K562 (cell line): ENCODE data around the gene OTUD5. TPM values are rescaled to one million over a fixed set of nuclear protein-coding genes. Genes with fewer than 3 reads are reported as not detected.

Experiments used
- BCLAF1 ChIP-seq, 2 experiments: fragments of 450-650 bp in 1 of 2; IDR thresholded peaks; 2 replicates each; pipeline ENCODE4 v1.6.1; 2011 to 2017; ENCODE audit warnings: low read depth in 2 of 2, antibody characterized with exemption in 1 of 2, borderline replicate concordance in 1 of 2, low read length in 1 of 2, mild to moderate bottlenecking in 1 of 2, mixed read lengths in 1 of 2; ENCODE audit not compliant: control insufficient read depth in 1 of 2
- CTCF ChIP-seq, 3 experiments: IDR thresholded peaks in 2 of 3; conservative IDR thresholded peaks in 1 of 3; 2 replicates each; pipeline ENCODE4 v1.5.1; 2011 to 2012; ENCODE audit warnings: low read length in 3 of 3, mild to moderate bottlenecking in 3 of 3, control low read depth in 2 of 3, improper control_type of control experiment in 1 of 3, inconsistent platforms in 1 of 3, low read depth in 1 of 3, mixed read lengths in 1 of 3, moderate library complexity in 1 of 3; ENCODE audit not compliant: insufficient read depth in 2 of 3
- DACH1 ChIP-seq: fragments of 450-650 bp; IDR thresholded peaks from 2 replicates; pipeline ENCODE4 v1.6.1; 2018; ENCODE audit not compliant: partially characterized antibody
- ETV5 ChIP-seq: sonication (generic); formaldehyde crosslinking; IDR thresholded peaks from 2 replicates; pipeline ENCODE4 v1.4.0; 2020; ENCODE audit warnings: low read depth, mild to moderate bottlenecking, missing genetic modification reagents
- FOSL1 ChIP-seq: fragments of 200-800 bp; sonication (Bioruptor generic); conservative IDR thresholded peaks from 2 replicates; pipeline ENCODE4 v1.6.1; 2016; ENCODE audit warnings: missing genetic modification characterization, missing compliant biosample characterization
- HMG20B ChIP-seq: fragments of 250-450 bp; sonication (Bioruptor Pico); IDR thresholded peaks from 2 replicates; pipeline ENCODE4 v1.5.0; 2021; ENCODE audit warnings: mild to moderate bottlenecking
- KAT8 ChIP-seq: fragments of 450-650 bp; IDR thresholded peaks from 2 replicates; pipeline ENCODE4 v1.6.1; 2016; ENCODE audit warnings: low read depth, mild to moderate bottlenecking
- LARP7 ChIP-seq: fragments of 450-650 bp; IDR thresholded peaks from 2 replicates; pipeline ENCODE4 v1.6.1; 2016
- PCBP2 ChIP-seq: fragments of 200-400 bp; formaldehyde crosslinking; IDR thresholded peaks from 2 replicates; pipeline ENCODE4 v1.6.1; 2018; ENCODE audit warnings: low read length, low read depth, mild to moderate bottlenecking, moderate library complexity; ENCODE audit not compliant: poor library complexity, severe bottlenecking
- SOX6 ChIP-seq: fragments of 450-650 bp; IDR thresholded peaks from 2 replicates; pipeline ENCODE4 v1.6.1; 2014; ENCODE audit warnings: mild to moderate bottlenecking
- SRSF7 ChIP-seq: fragments of 200-400 bp; formaldehyde crosslinking; optimal IDR thresholded peaks from 2 replicates; pipeline ENCODE3; 2017; ENCODE audit warnings: mild to moderate bottlenecking, low read depth, low read length
- TOE1 ChIP-seq, 2 experiments: fragments of 450-650 bp in 1 of 2; sonication (generic) in 1 of 2; formaldehyde crosslinking in 1 of 2; IDR thresholded peaks; 2 replicates each; pipeline versions ENCODE4 v1.7.1 to v1.8.0; 2016 to 2022; ENCODE audit warnings: borderline replicate concordance in 2 of 2, mild to moderate bottlenecking in 2 of 2, antibody characterized with exemption in 1 of 2, inconsistent platforms in 1 of 2, low read depth in 1 of 2, missing genetic modification reagents in 1 of 2, moderate library complexity in 1 of 2
- ZC3H11A ChIP-seq: IDR thresholded peaks from 2 replicates; pipeline ENCODE4 v1.6.1; 2012; ENCODE audit warnings: low read depth, low read length, improper control_type of control experiment
- ZKSCAN8 ChIP-seq: fragments of 200-800 bp; sonication (Bioruptor generic); IDR thresholded peaks from 2 replicates; pipeline ENCODE4 v1.6.1; 2016; ENCODE audit warnings: missing genetic modification characterization, missing compliant biosample characterization
- ZNF146 ChIP-seq: IDR thresholded peaks from one replicate; pipeline ENCODE4 v1.6.1; 2018; ENCODE audit warnings: missing compliant biosample characterization; ENCODE audit not compliant: unreplicated experiment
- ZNF217 ChIP-seq: sonication (generic); formaldehyde crosslinking; IDR thresholded peaks from 2 replicates; pipeline ENCODE4 v1.8.0; 2022; ENCODE audit warnings: mild to moderate bottlenecking, missing genetic modification reagents
- ZNF280A ChIP-seq: fragments of 450-650 bp; IDR thresholded peaks from 2 replicates; pipeline ENCODE4 v1.6.1; 2018; ENCODE audit warnings: mild to moderate bottlenecking, low read depth; ENCODE audit not compliant: partially characterized antibody
- ZNF444 ChIP-seq: fragments of 250-450 bp; sonication (Bioruptor Pico); IDR thresholded peaks from 2 replicates; pipeline ENCODE4 v1.4.0; 2020; ENCODE audit warnings: mild to moderate bottlenecking, moderate library complexity
- ZNF551 ChIP-seq: fragments of 250-450 bp; sonication (Bioruptor Pico); IDR thresholded peaks from 2 replicates; pipeline ENCODE4 v1.5.0; 2021; ENCODE audit warnings: mild to moderate bottlenecking, moderate library complexity
- ZNF584 ChIP-seq: fragments of 200-800 bp; sonication (Bioruptor generic); IDR thresholded peaks from 2 replicates; pipeline ENCODE4 v1.6.1; 2016; ENCODE audit warnings: low read depth, mild to moderate bottlenecking, missing genetic modification characterization, missing compliant biosample characterization
- ZNF76 ChIP-seq: fragments of 250-450 bp; sonication (Bioruptor Pico); IDR thresholded peaks from 2 replicates; pipeline ENCODE4 v1.4.0; 2020; ENCODE audit warnings: mild to moderate bottlenecking, moderate library complexity, borderline replicate concordance
- polyA plus RNA-seq, 8 experiments: library from polyadenylated mRNA; depleted of rRNA in 4 of 8; stranded (reverse) in 5 of 8; unstranded in 3 of 8; fragments of >200 nt; fragmentation: Nextera tagmentation in 2 of 8; fragmentation: Illumina TruSeq in 1 of 8; extraction: Ambion mirVana in 2 of 8; extraction: Trizol in 1 of 8; gene quantifications; 2 replicates each; pipeline versions ENCODE4 v1.2.1 to v1.2.3, GENCODE V29; 2011 to 2014; ENCODE audit warnings: inconsistent platforms in 1 of 8, missing spikeins in 1 of 8
- total RNA-seq, 7 experiments: library from RNA; depleted of rRNA in 6 of 7; stranded (reverse); fragments of >200 nt in 6 of 7; fragmentation: Illumina TruSeq in 2 of 7; extraction: Trizol in 2 of 7; gene quantifications; 2 replicates each; pipeline versions ENCODE4 v1.2.1 to v1.2.3, GENCODE V29; 2011 to 2021; ENCODE audit warnings: low replicate concordance in 1 of 7

OTUD5 gene
- total and polyA plus RNA-seq, 9 of the 15 experiments (the other 6 are each of a cell fraction or from before 2014, with no cell fraction given), result 3.6 to 102 (median 59.0) TPM

- TF ChIP-seq ZNF280A, result no peak
- TF ChIP-seq DACH1, result no peak
- peak; percentile 83; the same call in 1 of the 2 replicates for TF ChIP-seq TOE1 (IDR thresholded peaks at IDR 0.05; ENCODE audit: borderline replicate concordance)
- no peak for TF ChIP-seq TOE1 (CRISPR knock-in tag; IDR thresholded peaks at IDR 0.05; ENCODE audit: borderline replicate concordance, low read depth)
- no peak for TF ChIP-seq HMG20B (CRISPR knock-in tag)
- peak; percentile 98 for TF ChIP-seq ETV5 (CRISPR knock-in tag)
- no peak; the same call in 1 of the 2 replicates for TF ChIP-seq ZKSCAN8
- no peak for TF ChIP-seq ZC3H11A
- no peak for TF ChIP-seq ZNF76 (CRISPR knock-in tag)
- no peak for TF ChIP-seq ZNF146 (CRISPR knock-in tag)
- no peak for TF ChIP-seq ZNF217 (CRISPR knock-in tag)
- peak; percentile 78 for TF ChIP-seq SOX6
- no peak for TF ChIP-seq ZNF551 (CRISPR knock-in tag)
- TF ChIP-seq SRSF7, result no peak
- no peak for TF ChIP-seq PCBP2
- no peak for TF ChIP-seq KAT8
- peak; percentile 55 to 74 (median 63) for TF ChIP-seq CTCF (IDR thresholded peaks at IDR 0.05 in 2 of 3, conservative IDR thresholded peaks at IDR 0.05 in 1 of 3; ENCODE audit: insufficient read depth in 2 of 3, low read depth in 1 of 3, low read length in 3 of 3)
- TF ChIP-seq LARP7, result no peak
- no peak for TF ChIP-seq BCLAF1 (IDR thresholded peaks at IDR 0.05; ENCODE audit: borderline replicate concordance in 1 of 2, control insufficient read depth in 1 of 2, low read depth in 2 of 2, low read length in 1 of 2)
- peak; percentile 84; the same call in 1 of the 2 replicates for TF ChIP-seq ZNF584 (CRISPR knock-in tag)
- no peak for TF ChIP-seq ZNF444 (CRISPR knock-in tag)
- peak; percentile 25; the same call in 1 of the 2 replicates for TF ChIP-seq FOSL1 (tag)
Observed at GRCh38 chrX:48937054-48937907, 20.1 kb downstream of the OTUD5 start (continued).
